ENCODE measurements around the gene MFSD11.
"Not testable (repeated sequence)": the region's sequence is repeated elsewhere in the genome, so short reads cannot be mapped to it uniquely, and the experiment has no call there.

Gene MFSD11

GRCh38 chr17:76709077-76709950, 28.6 kb upstream of the MFSD11 start:
- no peak for DNase-seq

- peak in 1 of 3 donors; percentile 21 for DNase-seq
These were observed 27.7 kb upstream of the MFSD11 start for GRCh38 chr17:76709951-76710862.

- DNase-seq, result peak; percentile 62 to 85 (median 64)
These were observed 26.9 kb upstream of the MFSD11 start, which contains the start of gene MXRA7 for GRCh38 chr17:76710863-76711611. Gene MXRA7 (minus strand): TSS chr17:76710965. CDS start chr17:76710946, 19 bp downstream.

- not testable (repeated sequence) for DNase-seq
These were observed 25.6 kb upstream of the MFSD11 start for GRCh38 chr17:76712321-76712720.

GRCh38 chr17:76713765-76714164, 24.2 kb upstream of the MFSD11 start:
- DNase-seq, result no peak

- DNase-seq, result no peak
These were observed 23.6 kb upstream of the MFSD11 start for GRCh38 chr17:76714336-76714735.

GRCh38 chr17:76714822-76715495, 23.0 kb upstream of the MFSD11 start:
- peak; percentile 79 to 86 (median 80) for DNase-seq

GRCh38 chr17:76715496-76715830, 22.5 kb upstream of the MFSD11 start:
- DNase-seq, result no peak

- peak; percentile 78 to 92 (median 85) for DNase-seq
These were observed 21.6 kb upstream of the MFSD11 start for GRCh38 chr17:76716146-76716838.

GRCh38 chr17:76716839-76717215, 21.1 kb upstream of the MFSD11 start:
- DNase-seq, result peak in 1 of 3 donors; percentile 40

GRCh38 chr17:76718516-76718915, 19.4 kb upstream of the MFSD11 start:
- DNase-seq, result no peak

GRCh38 chr17:76720211-76720610, 17.7 kb upstream of the MFSD11 start:
- DNase-seq, result no peak

GRCh38 chr17:76720941-76721340, 17.0 kb upstream of the MFSD11 start:
- DNase-seq, result no peak

GRCh38 chr17:76721463-76721862, 16.5 kb upstream of the MFSD11 start:
- DNase-seq, result no peak

GRCh38 chr17:76722279-76722678, 15.6 kb upstream of the MFSD11 start:
- no peak for DNase-seq

- not testable (repeated sequence) for DNase-seq
These were observed 14.9 kb upstream of the MFSD11 start for GRCh38 chr17:76722977-76723376.

GRCh38 chr17:76723812-76724211, 14.1 kb upstream of the MFSD11 start:
- DNase-seq, result no peak

GRCh38 chr17:76725580-76726230, 12.2 kb upstream of the MFSD11 start:
- peak; percentile 69 to 86 (median 72) for DNase-seq

GRCh38 chr17:76726231-76726775, 11.6 kb upstream of the MFSD11 start, which contains the start of gene JMJD6:
Gene JMJD6 (minus strand): TSS chr17:76726606. CDS start chr17:76726475, 131 bp downstream.
- peak; percentile 97 to 98 (median 98) for DNase-seq
